CD4-positive, alpha-beta memory T cell (primary cell): Measurements from ENCODE around the gene ARHGEF18. TPM values are rescaled to one million over a fixed set of nuclear protein-coding genes. Genes with fewer than 3 reads are reported as not detected.

Experiments
- CTCF ChIA-PET: fragments of 350-600 bp; sonication (Branson Sonifier 250); formaldehyde crosslinking; loops from one replicate; lab custom pipeline; 2021; ENCODE audit warnings: inconsistent platforms; ENCODE audit not compliant: partially characterized antibody; lab: Charles Lee
- POLR2A ChIA-PET: fragments of 350-600 bp; sonication (Branson Sonifier 250); formaldehyde crosslinking; loops from one replicate; lab custom pipeline; 2021; ENCODE audit not compliant: partially characterized antibody; lab: Charles Lee
- DNase-seq, 5 donors: peaks; one replicate each; pipeline versions ENCODE4 v3.0.0 to v3.0.0-alpha.2; 2020 to 2022; ENCODE audit warnings: mixed read lengths in 1 of 5
- H3K27ac ChIP-seq: one replicate; pipeline ENCODE4 v1.7.0; 2013; ENCODE audit warnings: low read depth, low read length
- H3K27me3 ChIP-seq: 2 replicates; pipeline ENCODE4 v1.7.0; 2013; ENCODE audit warnings: mild to moderate bottlenecking, low read length, moderate library complexity; ENCODE audit not compliant: insufficient read depth
- H3K36me3 ChIP-seq: 2 replicates; pipeline ENCODE4 v1.7.0; 2013; ENCODE audit warnings: mild to moderate bottlenecking, low read length, moderate library complexity; ENCODE audit not compliant: insufficient read depth
- H3K4me1 ChIP-seq: 2 replicates; pipeline ENCODE4 v1.7.0; 2013; ENCODE audit warnings: mild to moderate bottlenecking, low read length, moderate library complexity; ENCODE audit not compliant: insufficient read depth
- H3K4me3 ChIP-seq, 2 donors: one replicate each; pipeline ENCODE4 v1.7.0; 2013; ENCODE audit warnings: low read length in 2 of 2, mild to moderate bottlenecking in 1 of 2
- H3K9me3 ChIP-seq, 2 donors: one replicate each; pipeline ENCODE4 v1.7.0; 2013; ENCODE audit warnings: low read length in 2 of 2, control low read depth in 1 of 2; ENCODE audit not compliant: control insufficient read depth in 1 of 2
- H3K27ac Mint-ChIP-seq, 7 donors: one replicate each; pipeline ENCODE4 v1.8.0; 2020 to 2021; ENCODE audit warnings: mixed read lengths in 7 of 7, mild to moderate bottlenecking in 6 of 7, inconsistent platforms in 3 of 7, moderate library complexity in 3 of 7
- H3K27me3 Mint-ChIP-seq, 2 donors: one replicate each; pipeline ENCODE4 v1.8.0; 2020 to 2021; ENCODE audit warnings: mixed read lengths in 2 of 2
- H3K36me3 Mint-ChIP-seq, 2 donors: one replicate each; pipeline ENCODE4 v1.8.0; 2020 to 2021; ENCODE audit warnings: mixed read lengths in 2 of 2, inconsistent platforms in 1 of 2, mild to moderate bottlenecking in 1 of 2
- H3K4me1 Mint-ChIP-seq, 4 donors: one replicate each; pipeline ENCODE4 v1.8.0; 2020 to 2021; ENCODE audit warnings: mixed read lengths in 4 of 4, mild to moderate bottlenecking in 1 of 4
- H3K4me3 Mint-ChIP-seq, 8 donors: one replicate each; pipeline ENCODE4 v1.8.0; 2020 to 2021; ENCODE audit warnings: mixed read lengths in 8 of 8, mild to moderate bottlenecking in 7 of 8, moderate library complexity in 6 of 8, inconsistent platforms in 3 of 8
- H3K9me3 Mint-ChIP-seq, 8 donors: one replicate each; pipeline ENCODE4 v1.8.0; 2020 to 2021; ENCODE audit warnings: mixed read lengths in 8 of 8, mild to moderate bottlenecking in 5 of 8, inconsistent platforms in 3 of 8, moderate library complexity in 1 of 8
- intact Hi-C: fragments of 100-400 bp; cut with micrococcal nuclease; formaldehyde crosslinking; loops from one replicate; pipeline ENCODE4 v1.15.1; 2023
- polyA plus RNA-seq, 2 donors: library from polyadenylated mRNA; unstranded; fragments of 300-500 nt; fragmentation: Illumina TruSeq; gene quantifications; one replicate each; pipeline ENCODE4 v1.2.3, GENCODE V29; 2021
- total RNA-seq, 2 experiments: library from RNA; stranded (reverse); gene quantifications; one replicate each; pipeline ENCODE4 v1.2.3, GENCODE V29; 2021

The ARHGEF18 gene
- total and polyA plus RNA-seq, 4 experiments from 2014 or later = 2.2 to 83.8 (median 46.7) TPM

DNA sequence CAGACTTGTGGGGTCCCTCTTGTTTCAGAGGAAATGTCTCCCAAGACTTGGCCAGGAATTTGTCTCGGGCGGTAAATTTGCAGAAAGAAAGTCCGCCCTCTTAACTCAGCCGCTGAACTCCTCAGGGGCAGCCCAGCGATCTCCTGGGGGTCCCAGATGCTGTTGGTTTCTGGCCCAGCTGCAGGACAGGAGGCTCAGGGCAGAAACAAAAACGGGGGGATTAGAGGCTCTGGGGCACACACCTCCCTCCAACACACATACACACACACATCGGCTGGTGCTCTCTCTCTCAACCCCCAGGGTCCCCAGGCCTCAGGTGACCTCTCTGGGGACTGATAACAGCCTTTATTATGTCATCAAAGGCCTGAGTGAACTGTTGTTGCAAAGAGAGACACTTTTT, 7.1 kb downstream of the ARHGEF18 start:
- H3K9me3 ChIP-seq = no peaks in the 10 kb centered on the region
- POLR2A ChIA-PET = interaction anchor here (0.7 to 4.6 kb wide), 7 partner anchors 10 to 257 kb away, joined by 3 to 50 read pairs (median 6); no protein-coding TSS in a partner anchor
- H3K4me3 ChIP-seq = no peak overlapping the region
- no peak for DNase-seq
- CTCF ChIA-PET = interaction anchor here (1.3 to 8.1 kb wide), 7 partner anchors 10 to 65 kb away, joined by 3 to 123 read pairs (median 11); no protein-coding TSS in a partner anchor
- peaks cover 31% of the 10 kb centered on the region for H3K36me3 ChIP-seq
- no peaks in the 10 kb centered on the region for H3K27me3 Mint-ChIP-seq
- peaks cover 82% of the 10 kb centered on the region for H3K4me1 ChIP-seq
- intact Hi-C loops = no loop called here
- no peak overlapping the region for H3K4me3 Mint-ChIP-seq
- no peaks in the 10 kb centered on the region for H3K27me3 ChIP-seq
- peaks cover 0 to 10% (median 4%) of the 10 kb centered on the region in 8 donors for H3K9me3 Mint-ChIP-seq
- no peak overlapping the region for H3K27ac Mint-ChIP-seq
- peaks cover 52 to 89% (median 64%) of the 10 kb centered on the region in 4 donors for H3K4me1 Mint-ChIP-seq
- peaks cover 47 to 59% of the 10 kb centered on the region in 2 donors for H3K36me3 Mint-ChIP-seq
- no peak overlapping the region for H3K27ac ChIP-seq

DNA sequence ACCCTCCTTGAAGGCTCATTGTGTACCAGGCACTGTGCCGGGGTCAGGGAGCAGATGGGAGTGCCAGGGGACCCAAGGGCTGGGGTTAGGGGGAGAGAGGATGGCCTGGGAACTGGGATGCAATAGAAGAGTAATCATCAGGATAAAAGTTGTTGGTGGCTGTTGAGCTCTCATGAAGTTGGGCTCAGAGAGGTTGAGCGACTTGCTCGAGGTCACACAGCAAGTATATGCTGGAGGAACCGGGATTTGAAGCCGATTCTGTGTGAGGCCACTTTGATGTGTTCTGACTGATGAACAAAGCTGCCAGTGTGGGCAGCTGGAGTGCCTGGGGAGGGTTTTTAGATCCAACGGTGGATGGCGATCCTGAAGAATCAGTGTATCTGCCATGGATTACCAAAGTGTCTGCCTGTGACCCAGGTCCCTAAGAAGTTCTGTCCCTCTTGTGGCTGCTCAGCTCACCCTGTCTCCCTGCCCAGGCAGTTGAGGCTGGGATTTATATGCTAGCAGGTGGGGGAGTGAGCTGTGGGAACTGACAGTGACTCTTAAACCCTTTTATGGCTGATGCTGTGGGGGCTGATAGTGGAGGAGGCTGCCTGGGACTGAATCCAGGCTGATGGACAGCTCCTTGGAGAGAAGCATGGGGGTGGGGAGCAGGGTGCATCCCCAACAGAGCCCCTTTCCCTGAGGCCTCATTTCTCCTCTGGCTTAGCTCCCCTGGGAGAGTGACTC, 8.3 kb downstream of the ARHGEF18 start:
- H3K27me3 Mint-ChIP-seq = no peaks in the 10 kb centered on the region
- Histone ChIP-seq H3K9me3 (no peaks in the 10 kb centered on the region), H3K27ac (no peak overlapping the region), H3K4me1 (peaks cover 70% of the 10 kb centered on the region), H3K27me3 (no peaks in the 10 kb centered on the region), H3K36me3 (peaks cover 37% of the 10 kb centered on the region), H3K4me3 (no peak overlapping the region)
- peak overlapping the region in 3 of 8 donors; percentile 39 to 59 (median 46) for H3K4me3 Mint-ChIP-seq
- intact Hi-C loops = no loop called here
- peaks cover 46 to 60% of the 10 kb centered on the region in 2 donors for H3K36me3 Mint-ChIP-seq
- POLR2A ChIA-PET = interaction anchor here (0.9 to 4.6 kb wide), 7 partner anchors 8 to 272 kb away, joined by 3 to 50 read pairs (median 6); partner anchors contain the start of gene ARHGEF18
- H3K4me1 Mint-ChIP-seq = peaks cover 46 to 88% (median 60%) of the 10 kb centered on the region in 4 donors
- no peak for DNase-seq
- peaks cover 0 to 5% (median 1%) of the 10 kb centered on the region in 8 donors for H3K9me3 Mint-ChIP-seq
- peak overlapping the region; percentile 53 to 83 (median 69) for H3K27ac Mint-ChIP-seq
- CTCF ChIA-PET = interaction anchor here (0.9 to 5.7 kb wide), 7 partner anchors 8 to 211 kb away, joined by 3 to 50 read pairs (median 6); partner anchors contain the start of gene ARHGEF18

- intact Hi-C loops = no loop called here
- no peaks in the 10 kb centered on the region for H3K27me3 ChIP-seq
- peaks cover 69% of the 10 kb centered on the region for H3K4me1 ChIP-seq
- no peak overlapping the region for H3K4me3 ChIP-seq
- peak overlapping the region; percentile 9 to 89 (median 71) for H3K27ac Mint-ChIP-seq
- H3K4me1 Mint-ChIP-seq = peaks cover 46 to 91% (median 60%) of the 10 kb centered on the region in 4 donors
- no peaks in the 10 kb centered on the region for H3K9me3 ChIP-seq
- ChIA-PET POLR2A (interaction anchor here (0.6 to 5.4 kb wide), 5 partner anchors 9 to 224 kb away, joined by 3 to 50 read pairs (median 10); partner anchors contain the start of gene ARHGEF18), CTCF (interaction anchor here (1.1 to 4.0 kb wide), 5 partner anchors 9 to 28 kb away, joined by 3 to 21 read pairs (median 7); partner anchors contain the start of gene ARHGEF18)
- no peak for DNase-seq
- H3K36me3 ChIP-seq = peaks cover 47% of the 10 kb centered on the region
- no peaks in the 10 kb centered on the region for H3K27me3 Mint-ChIP-seq
- peaks cover 49 to 62% of the 10 kb centered on the region in 2 donors for H3K36me3 Mint-ChIP-seq
- peaks cover 0 to 3% (median 0%) of the 10 kb centered on the region in 8 donors for H3K9me3 Mint-ChIP-seq
- H3K27ac ChIP-seq = no peak overlapping the region
- peak overlapping the region in 4 of 8 donors; percentile 5 to 69 (median 62) for H3K4me3 Mint-ChIP-seq
These were observed 9.4 kb downstream of the ARHGEF18 start for GRCh38 chr19:7358102-7358597.

- peaks cover 0 to 1% (median 0%) of the 10 kb centered on the region in 8 donors for H3K9me3 Mint-ChIP-seq
- Histone ChIP-seq H3K27ac (no peak overlapping the region), H3K4me3 (no peak overlapping the region), H3K4me1 (peaks cover 56% of the 10 kb centered on the region), H3K9me3 (no peaks in the 10 kb centered on the region), H3K27me3 (no peaks in the 10 kb centered on the region), H3K36me3 (peaks cover 60% of the 10 kb centered on the region)
- ChIA-PET CTCF (interaction anchor here (0.7 to 4.0 kb wide), 5 partner anchors 8 to 208 kb away, joined by 3 to 21 read pairs (median 5); partner anchors contain the start of gene ARHGEF18), POLR2A (interaction anchor here (0.8 to 5.4 kb wide), 4 partner anchors 11 to 35 kb away, joined by 3 to 50 read pairs (median 6); partner anchors contain the start of gene ARHGEF18)
- H3K4me3 Mint-ChIP-seq = no peak overlapping the region
- H3K36me3 Mint-ChIP-seq = peaks cover 60 to 64% of the 10 kb centered on the region in 2 donors
- H3K27ac Mint-ChIP-seq = peak overlapping the region in 5 of 7 donors; percentile 17 to 73 (median 52)
- peaks cover 44 to 87% (median 53%) of the 10 kb centered on the region in 4 donors for H3K4me1 Mint-ChIP-seq
- no peak for DNase-seq
- intact Hi-C loops = no loop called here
- no peaks in the 10 kb centered on the region for H3K27me3 Mint-ChIP-seq
These were observed 11.8 kb downstream of the ARHGEF18 start for GRCh38 chr19:7360393-7360984.

GRCh38 chr19:7363225-7363624, 14.5 kb downstream of the ARHGEF18 start:
- Mint-ChIP-seq H3K4me3 (peak overlapping the region in 1 of 8 donors; percentile 13), H3K4me1 (peaks cover 35 to 74% (median 46%) of the 10 kb centered on the region in 4 donors), H3K27me3 (no peaks in the 10 kb centered on the region), H3K27ac (peak overlapping the region in 6 of 7 donors; percentile 44 to 96 (median 93)), H3K36me3 (peaks cover 51 to 62% of the 10 kb centered on the region in 2 donors), H3K9me3 (peaks cover 0 to 1% (median 0%) of the 10 kb centered on the region in 8 donors)
- peak overlapping the region; percentile 0 for H3K27ac ChIP-seq
- H3K4me1 ChIP-seq = peaks cover 29% of the 10 kb centered on the region
- H3K9me3 ChIP-seq = no peaks in the 10 kb centered on the region
- no peaks in the 10 kb centered on the region for H3K27me3 ChIP-seq
- no peak for DNase-seq
- intact Hi-C loops = no loop called here
- H3K4me3 ChIP-seq = no peak overlapping the region
- CTCF ChIA-PET = interaction anchor here (0.6 kb wide), 1 partner anchor 16 kb away, joined by 3 read pairs; no protein-coding TSS in a partner anchor
- POLR2A ChIA-PET = interaction anchor here (5.4 kb wide), 1 partner anchor 14 kb away, joined by 50 read pairs; the partner anchor contains the start of gene ARHGEF18
- peaks cover 55% of the 10 kb centered on the region for H3K36me3 ChIP-seq

DNA sequence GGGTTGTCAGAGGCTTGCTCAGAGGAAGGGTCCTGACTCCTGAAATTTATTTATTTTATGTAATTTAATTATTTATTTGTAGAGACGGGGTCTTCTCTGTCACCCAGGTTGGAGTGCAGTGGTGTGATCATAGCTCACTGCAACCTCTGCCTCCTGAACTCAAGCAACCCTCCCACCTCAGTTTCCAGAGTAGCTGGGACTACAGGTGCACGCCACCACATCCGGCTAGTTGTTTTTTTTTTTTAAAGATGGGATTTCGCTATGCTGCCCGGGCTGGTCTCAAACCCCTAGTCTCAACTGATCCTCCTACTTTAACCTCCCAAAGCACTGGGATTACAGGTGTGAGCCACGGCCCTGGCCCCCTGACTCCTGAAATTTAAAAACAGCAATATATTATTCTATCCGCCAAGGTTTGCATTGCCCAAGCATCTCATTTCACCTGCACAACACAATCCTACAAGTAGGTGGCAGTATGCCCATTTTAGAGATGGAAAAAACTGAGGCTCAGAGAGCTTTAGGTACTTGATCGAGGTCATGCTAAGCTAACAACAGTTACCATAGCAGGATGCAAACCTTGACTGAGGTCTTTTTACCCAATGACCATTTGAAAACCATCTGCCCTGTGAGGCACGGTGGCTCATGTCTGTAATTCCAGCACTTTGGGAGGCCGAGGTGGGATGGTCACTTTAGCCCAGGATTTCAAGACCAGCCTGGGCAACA, 18.1 kb downstream of the ARHGEF18 start:
- Mint-ChIP-seq H3K4me1 (peaks cover 18 to 48% (median 32%) of the 10 kb centered on the region in 4 donors), H3K27ac (peak overlapping the region in 6 of 7 donors; percentile 22 to 88 (median 68)), H3K9me3 (peaks cover 0 to 1% (median 0%) of the 10 kb centered on the region in 8 donors), H3K36me3 (peaks cover 52 to 66% of the 10 kb centered on the region in 2 donors), H3K27me3 (no peaks in the 10 kb centered on the region), H3K4me3 (peak overlapping the region in 1 of 8 donors; percentile 63)
- Histone ChIP-seq H3K4me1 (peaks cover 16% of the 10 kb centered on the region), H3K36me3 (peaks cover 60% of the 10 kb centered on the region), H3K27ac (no peak overlapping the region), H3K9me3 (no peaks in the 10 kb centered on the region), H3K4me3 (no peak overlapping the region), H3K27me3 (no peaks in the 10 kb centered on the region)
- DNase-seq = peak in 2 of 5 donors; percentile 31 to 32
- CTCF ChIA-PET = interaction anchor here (0.8 to 3.2 kb wide), 13 partner anchors 10 to 264 kb away, joined by 3 to 50 read pairs (median 6); partner anchors contain the start of gene ARHGEF18
- POLR2A ChIA-PET = interaction anchor here (0.6 to 3.1 kb wide), 8 partner anchors 9 to 26 kb away, joined by 3 to 19 read pairs (median 4); partner anchors contain the start of gene ARHGEF18
- intact Hi-C loops = loop anchor here (1.0 kb wide), 1 partner anchor 13 kb away; no protein-coding TSS in a partner anchor
